ENCODE measurements around the gene ENKUR.

DNA sequence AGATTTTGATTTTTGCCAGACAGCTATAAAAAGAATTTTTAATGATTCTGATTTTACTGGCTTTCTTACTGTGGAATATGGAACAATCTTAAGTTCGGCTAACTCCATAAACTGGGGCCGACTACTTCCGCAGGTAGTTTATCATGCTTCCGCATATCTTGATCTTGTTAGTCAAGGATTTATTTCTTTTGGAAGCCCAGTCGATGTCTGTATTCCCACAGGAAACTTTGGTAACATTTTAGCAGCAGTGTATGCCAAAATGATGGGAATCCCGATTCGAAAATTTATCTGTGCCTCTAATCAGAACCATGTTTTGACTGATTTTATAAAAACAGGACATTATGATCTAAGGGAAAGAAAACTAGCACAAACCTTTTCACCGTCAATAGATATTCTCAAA lies 8.6 kb upstream of the ENKUR start:
- no peak for TF ChIP-seq MXI1 (IDR thresholded peaks at IDR 0.05; ENCODE audit: low read depth, low read length)
- no peak for TF ChIP-seq ZZZ3 (IDR thresholded peaks at IDR 0.05; ENCODE audit: control insufficient read depth, insufficient read length, low read depth)
- TF ChIP-seq POLR2AphosphoS5 (IDR thresholded peaks at IDR 0.05; ENCODE audit: low read length) = no peak
- TF ChIP-seq ZNF217 (IDR thresholded peaks at IDR 0.05) = no peak
- TF ChIP-seq, protein P1, sequence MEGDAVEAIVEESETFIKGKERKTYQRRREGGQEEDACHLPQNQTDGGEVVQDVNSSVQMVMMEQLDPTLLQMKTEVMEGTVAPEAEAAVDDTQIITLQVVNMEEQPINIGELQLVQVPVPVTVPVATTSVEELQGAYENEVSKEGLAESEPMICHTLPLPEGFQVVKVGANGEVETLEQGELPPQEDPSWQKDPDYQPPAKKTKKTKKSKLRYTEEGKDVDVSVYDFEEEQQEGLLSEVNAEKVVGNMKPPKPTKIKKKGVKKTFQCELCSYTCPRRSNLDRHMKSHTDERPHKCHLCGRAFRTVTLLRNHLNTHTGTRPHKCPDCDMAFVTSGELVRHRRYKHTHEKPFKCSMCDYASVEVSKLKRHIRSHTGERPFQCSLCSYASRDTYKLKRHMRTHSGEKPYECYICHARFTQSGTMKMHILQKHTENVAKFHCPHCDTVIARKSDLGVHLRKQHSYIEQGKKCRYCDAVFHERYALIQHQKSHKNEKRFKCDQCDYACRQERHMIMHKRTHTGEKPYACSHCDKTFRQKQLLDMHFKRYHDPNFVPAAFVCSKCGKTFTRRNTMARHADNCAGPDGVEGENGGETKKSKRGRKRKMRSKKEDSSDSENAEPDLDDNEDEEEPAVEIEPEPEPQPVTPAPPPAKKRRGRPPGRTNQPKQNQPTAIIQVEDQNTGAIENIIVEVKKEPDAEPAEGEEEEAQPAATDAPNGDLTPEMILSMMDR (IDR thresholded peaks at IDR 0.05 in 2 of 3, conservative IDR thresholded peaks at IDR 0.05 in 1 of 3; ENCODE audit: control insufficient read depth in 2 of 3, extremely low read depth in 1 of 3, insufficient read depth in 1 of 3, low read depth in 3 of 3, low read length in 3 of 3) = no peak
